Measurements from ENCODE around the gene TFPI2. TPM values are rescaled to one million over a fixed set of nuclear protein-coding genes. Genes with fewer than 3 reads are reported as not detected.
A peak's percentile ranks its signal among the peaks of the same experiment; 100 is the strongest.

Gene TFPI2
- total RNA-seq, 1 experiment from 2014 or later, result not detected

GRCh38 chr7:93861325-93861949 lies 29.1 kb downstream of the TFPI2 start:
- H3K27me3 ChIP-seq (replicated peaks; ENCODE audit: control insufficient read depth, insufficient read depth, low read length), result no peaks in the 10 kb centered on the region; the same call in 1 of the 2 replicates
- no TSS peak for BruUV-seq (replicated peaks)
- ChIA-PET CTCF (no interaction called here), POLR2A (no interaction called here)
- no peak for DNase-seq
- intact Hi-C loops (cut with micrococcal nuclease; ENCODE audit: unreplicated experiment), result no loop called here
- Mint-ChIP-seq H3K27ac (ENCODE audit: unreplicated experiment) (no peak overlapping the region), H3K9me3 (ENCODE audit: unreplicated experiment) (no peaks in the 10 kb centered on the region), H3K4me3 (ENCODE audit: unreplicated experiment) (no peak overlapping the region), H3K36me3 (ENCODE audit: insufficient read depth, unreplicated experiment) (no peaks in the 10 kb centered on the region), H3K27me3 (ENCODE audit: insufficient read depth, unreplicated experiment) (peaks cover 17% of the 10 kb centered on the region), H3K4me1 (ENCODE audit: low read depth, unreplicated experiment) (no peaks in the 10 kb centered on the region)
- TF ChIP-seq CTCF (IDR thresholded peaks at IDR 0.05; ENCODE audit: insufficient read depth in 1 of 2, low read depth in 1 of 2, low read length in 1 of 2, severe bottlenecking in 1 of 2, unreplicated experiment in 1 of 2), result peak in 1 of 2 experiments; percentile 51
- no peaks in the 10 kb centered on the region for H3K4me1 ChIP-seq
- H3K36me3 ChIP-seq (ENCODE audit: control insufficient read depth, insufficient read depth, low read length), result no peaks in the 10 kb centered on the region
- no peak overlapping the region for H3K4me3 ChIP-seq (ENCODE audit: low read depth, low read length)
- no peaks in the 10 kb centered on the region for H3K9me3 ChIP-seq

- Mint-ChIP-seq H3K27ac (ENCODE audit: unreplicated experiment) (no peak overlapping the region), H3K4me3 (ENCODE audit: unreplicated experiment) (no peak overlapping the region), H3K4me1 (ENCODE audit: low read depth, unreplicated experiment) (no peaks in the 10 kb centered on the region), H3K27me3 (ENCODE audit: insufficient read depth, unreplicated experiment) (peaks cover 12% of the 10 kb centered on the region), H3K36me3 (ENCODE audit: insufficient read depth, unreplicated experiment) (no peaks in the 10 kb centered on the region), H3K9me3 (ENCODE audit: unreplicated experiment) (no peaks in the 10 kb centered on the region)
- POLR2A ChIA-PET, result no interaction called here
- H3K4me3 ChIP-seq (ENCODE audit: low read depth, low read length), result no peak overlapping the region
- H3K36me3 ChIP-seq (ENCODE audit: control insufficient read depth, insufficient read depth, low read length), result no peaks in the 10 kb centered on the region
- no peaks in the 10 kb centered on the region for H3K4me1 ChIP-seq
- CTCF ChIA-PET, result no interaction called here
- no peak for TF ChIP-seq CTCF (IDR thresholded peaks at IDR 0.05; ENCODE audit: insufficient read depth in 1 of 2, low read depth in 1 of 2, low read length in 1 of 2, severe bottlenecking in 1 of 2, unreplicated experiment in 1 of 2)
- H3K27me3 ChIP-seq (replicated peaks; ENCODE audit: control insufficient read depth, insufficient read depth, low read length), result no peaks in the 10 kb centered on the region; the same call in 1 of the 2 replicates
- no peak for DNase-seq
- no TSS peak for BruUV-seq (replicated peaks)
- no peaks in the 10 kb centered on the region for H3K9me3 ChIP-seq
- intact Hi-C loops (cut with micrococcal nuclease; ENCODE audit: unreplicated experiment), result no loop called here
Measured at GRCh38 chr7:93860261-93860660, 30.3 kb downstream of the TFPI2 start.

GRCh38 chr7:93858857-93859256 lies 31.7 kb downstream of the TFPI2 start:
- peaks cover 14% of the 10 kb centered on the region for H3K27me3 Mint-ChIP-seq (ENCODE audit: insufficient read depth, unreplicated experiment)
- H3K9me3 Mint-ChIP-seq (ENCODE audit: unreplicated experiment), result no peaks in the 10 kb centered on the region
- BruUV-seq (replicated peaks), result no TSS peak
- intact Hi-C loops (cut with micrococcal nuclease; ENCODE audit: unreplicated experiment), result no loop called here
- no peak overlapping the region for H3K4me3 Mint-ChIP-seq (ENCODE audit: unreplicated experiment)
- Histone ChIP-seq H3K27me3 (replicated peaks; ENCODE audit: control insufficient read depth, insufficient read depth, low read length) (no peaks in the 10 kb centered on the region; the same call in 1 of the 2 replicates), H3K4me1 (no peaks in the 10 kb centered on the region), H3K4me3 (ENCODE audit: low read depth, low read length) (no peak overlapping the region), H3K9me3 (no peaks in the 10 kb centered on the region), H3K36me3 (ENCODE audit: control insufficient read depth, insufficient read depth, low read length) (no peaks in the 10 kb centered on the region)
- CTCF ChIA-PET, result no interaction called here
- no peaks in the 10 kb centered on the region for H3K36me3 Mint-ChIP-seq (ENCODE audit: insufficient read depth, unreplicated experiment)
- POLR2A ChIA-PET, result no interaction called here
- no peaks in the 10 kb centered on the region for H3K4me1 Mint-ChIP-seq (ENCODE audit: low read depth, unreplicated experiment)
- H3K27ac Mint-ChIP-seq (ENCODE audit: unreplicated experiment), result no peak overlapping the region
- DNase-seq, result no peak
- TF ChIP-seq CTCF (IDR thresholded peaks at IDR 0.05; ENCODE audit: insufficient read depth in 1 of 2, low read depth in 1 of 2, low read length in 1 of 2, severe bottlenecking in 1 of 2, unreplicated experiment in 1 of 2), result no peak
